ENCODE results near the gene MAP4K3.

- TF ChIP-seq CTCF (IDR thresholded peaks at IDR 0.05 in 4 of 5, conservative IDR thresholded peaks at IDR 0.05 in 1 of 5) = no peak
- no peak for TF ChIP-seq POLR2A (IDR thresholded peaks at IDR 0.05)
Observed at GRCh38 chr2:39476524-39476923, 39.4 kb upstream of the MAP4K3 start.
